NCI-H1105 (cell line): ENCODE data around the gene PIAS4.
"Not testable (repeated sequence)": the region's sequence is repeated elsewhere in the genome, so short reads cannot be mapped to it uniquely, and the experiment has no call there.

ENCODE experiments used
- DNase-seq: peaks from one replicate; lab custom pipeline; 2025; lab: John Stamatoyannopoulos, UW

The PIAS4 gene

GRCh38 chr19:4007021-4007835, at the start of gene PIAS4:
Gene PIAS4 (plus strand): TSS chr19:4007736. CDS start chr19:4007761, 25 bp downstream.
- DNase-seq = peak; percentile 94

GRCh38 chr19:3958836-3959765, 48.4 kb upstream of the PIAS4 start:
- no peak for DNase-seq

GRCh38 chr19:3959766-3960131, 47.8 kb upstream of the PIAS4 start:
- no peak for DNase-seq

GRCh38 chr19:3961007-3961406, 46.5 kb upstream of the PIAS4 start:
- no peak for DNase-seq

- no peak for DNase-seq
Measured at GRCh38 chr19:3963458-3964255, 43.9 kb upstream of the PIAS4 start.

- DNase-seq = no peak
Measured at GRCh38 chr19:3964256-3965194, 43.0 kb upstream of the PIAS4 start.

- DNase-seq = no peak
Measured at GRCh38 chr19:3966051-3967017, 41.2 kb upstream of the PIAS4 start.

- DNase-seq = not testable (repeated sequence)
Measured at GRCh38 chr19:3967983-3968382, 39.6 kb upstream of the PIAS4 start.

GRCh38 chr19:3968556-3969434, 38.7 kb upstream of the PIAS4 start:
- DNase-seq = no peak

- no peak for DNase-seq
Measured at GRCh38 chr19:3969435-3970312, 37.9 kb upstream of the PIAS4 start.

GRCh38 chr19:3970313-3970807, 37.2 kb upstream of the PIAS4 start:
- no peak for DNase-seq

GRCh38 chr19:3970808-3971598, 36.5 kb upstream of the PIAS4 start, which contains the start of gene DAPK3:
Gene DAPK3 (minus strand): TSS chr19:3971099. CDS start chr19:3969735, 1,364 bp downstream.
- peak; percentile 99 for DNase-seq

- no peak for DNase-seq
Measured at GRCh38 chr19:3975144-3975543, 32.4 kb upstream of the PIAS4 start.

- DNase-seq = no peak
Measured at GRCh38 chr19:3975637-3976087, 31.9 kb upstream of the PIAS4 start.

GRCh38 chr19:3976495-3977241, 30.9 kb upstream of the PIAS4 start:
- no peak for DNase-seq
